Islet precursor cell (in vitro differentiated cells): ENCODE measurements around the gene RNF7.
"Not testable (repeated sequence)": the region's sequence is repeated elsewhere in the genome, so short reads cannot be mapped to it uniquely, and the experiment has no call there.

Source experiments
- DNase-seq: peaks from one replicate; pipeline ENCODE4 v3.0.0-alpha.2; 2018

The RNF7 gene

GRCh38 chr3:141735770-141736465 is 2.2 kb upstream of the RNF7 start:
- no peak for DNase-seq

GRCh38 chr3:141737093-141737492 is 1.0 kb upstream of the RNF7 start:
- no peak for DNase-seq

- DNase-seq: no peak
Observed at GRCh38 chr3:141737678-141738021, 448 bp upstream of the RNF7 start.

- no peak for DNase-seq
Observed at GRCh38 chr3:141738891-141739363, 829 bp downstream of the RNF7 start.

- DNase-seq: no peak
Observed at GRCh38 chr3:141739731-141740130, 1.6 kb downstream of the RNF7 start.

GRCh38 chr3:141740349-141740748 is 2.3 kb downstream of the RNF7 start:
- DNase-seq: no peak

- no peak for DNase-seq
Observed at GRCh38 chr3:141743305-141743704, 5.2 kb downstream of the RNF7 start.

GRCh38 chr3:141746962-141747361 is 8.9 kb downstream of the RNF7 start:
- no peak for DNase-seq

GRCh38 chr3:141753399-141753798 is 15.3 kb downstream of the RNF7 start:
- no peak for DNase-seq

GRCh38 chr3:141754032-141754431 is 15.9 kb downstream of the RNF7 start:
- no peak for DNase-seq

- DNase-seq: not testable (repeated sequence)
Observed at GRCh38 chr3:141762552-141762951, 24.5 kb downstream of the RNF7 start.

- no peak for DNase-seq
Observed at GRCh38 chr3:141763088-141763750, 25.1 kb downstream of the RNF7 start, which contains the start of gene GRK7. Gene GRK7 (plus strand): TSS chr3:141763408. CDS start chr3:141778285, 14,877 bp downstream.

GRCh38 chr3:141764045-141764444 is 25.9 kb downstream of the RNF7 start:
- DNase-seq: no peak

GRCh38 chr3:141764465-141764864 is 26.4 kb downstream of the RNF7 start:
- no peak for DNase-seq

- no peak for DNase-seq
Observed at GRCh38 chr3:141764986-141765385, 26.9 kb downstream of the RNF7 start.

GRCh38 chr3:141767066-141767465 is 29.0 kb downstream of the RNF7 start:
- DNase-seq: no peak

GRCh38 chr3:141769221-141769894 is 31.3 kb downstream of the RNF7 start:
- peak; percentile 85 for DNase-seq

GRCh38 chr3:141773676-141774075 is 35.6 kb downstream of the RNF7 start:
- DNase-seq: no peak

GRCh38 chr3:141776376-141776775 is 38.3 kb downstream of the RNF7 start:
- no peak for DNase-seq

- no peak for DNase-seq
Observed at GRCh38 chr3:141776885-141777284, 38.8 kb downstream of the RNF7 start.

- no peak for DNase-seq
Observed at GRCh38 chr3:141777957-141778813, 40.1 kb downstream of the RNF7 start.

GRCh38 chr3:141779667-141780066 is 41.6 kb downstream of the RNF7 start:
- no peak for DNase-seq

- no peak for DNase-seq
Observed at GRCh38 chr3:141782386-141782932, 44.4 kb downstream of the RNF7 start.
